ENCODE measurements around the gene DEPP1. TPM values are rescaled to one million over a fixed set of nuclear protein-coding genes. Genes with fewer than 3 reads are reported as not detected.

DEPP1 gene
- total and polyA plus RNA-seq, 2 of the 13 experiments (the other 11 are each of a cell fraction or from before 2014, with no cell fraction given) = 14.8 to 270 TPM

DNA sequence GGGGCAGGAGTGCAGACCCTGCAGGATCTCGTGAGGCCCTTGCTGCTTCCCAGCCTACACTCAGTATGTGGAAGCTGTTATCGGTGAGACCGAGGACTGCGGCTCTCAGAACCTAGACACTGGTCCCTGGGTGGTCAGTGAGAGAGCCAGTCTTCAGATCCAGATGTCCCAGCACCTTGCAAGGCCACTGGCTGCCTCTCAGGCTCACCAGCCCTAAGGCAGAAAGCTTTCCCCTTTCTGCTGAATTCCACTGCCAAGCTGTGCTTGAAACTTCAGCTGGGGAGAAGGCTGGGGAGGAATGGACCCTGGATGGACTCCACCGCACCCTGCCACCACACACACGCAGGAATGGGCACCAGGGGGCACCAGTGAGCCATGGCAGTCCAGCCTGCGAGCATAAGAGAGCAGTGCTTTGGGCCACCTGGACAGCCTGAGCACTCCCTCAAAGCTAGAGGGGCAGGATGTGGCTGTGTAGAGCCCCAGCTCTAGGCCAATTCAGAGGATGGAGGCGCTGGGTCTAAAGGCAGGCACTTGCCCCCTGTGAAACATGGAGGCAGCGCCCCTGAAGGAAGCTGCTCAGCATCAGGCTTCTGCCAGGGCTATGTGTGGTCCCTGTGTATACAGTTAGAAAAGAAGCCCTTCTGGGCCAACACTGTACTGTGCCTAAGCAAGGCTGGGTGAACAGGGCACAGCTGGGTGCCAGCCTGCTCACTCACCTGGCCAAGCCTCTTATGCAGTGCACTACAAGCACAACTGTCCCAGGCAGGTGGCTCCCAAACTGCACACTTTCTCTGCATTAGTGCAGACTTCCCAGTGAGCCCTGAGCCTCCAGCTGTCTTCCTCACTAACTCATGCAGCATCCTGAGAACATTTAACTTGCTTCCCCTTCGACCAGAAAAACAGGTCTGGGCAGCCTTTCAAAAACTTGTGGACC is 45.8 kb downstream of the DEPP1 start (continued):
- TF ChIP-seq ZNF839 (CRISPR knock-in tag; IDR thresholded peaks at IDR 0.05; ENCODE audit: borderline replicate concordance) (no peak; the same call in 1 of the 2 replicates), TBX3 (IDR thresholded peaks at IDR 0.05; ENCODE audit: borderline replicate concordance) (no peak), THAP11 (CRISPR knock-in tag; IDR thresholded peaks at IDR 0.05) (peak; percentile 35; the same call in 1 of the 2 replicates), NCOA5 (CRISPR knock-in tag; IDR thresholded peaks at IDR 0.05) (no peak), TOPORS (CRISPR knock-in tag; IDR thresholded peaks at IDR 0.05) (no peak), ZBTB20 (CRISPR knock-in tag; IDR thresholded peaks at IDR 0.05; ENCODE audit: borderline replicate concordance, low read depth) (no peak), SNRNP70 (IDR thresholded peaks at IDR 0.05; ENCODE audit: low read depth, low read length) (no peak), ZNF34 (CRISPR knock-in tag; IDR thresholded peaks at IDR 0.05; ENCODE audit: borderline replicate concordance) (0 out of 2 replicates have a peak, but pooled peaks have one; percentile 24), ERF (CRISPR knock-in tag; IDR thresholded peaks at IDR 0.05) (peak; percentile 61; the same call in 1 of the 2 replicates), ARNT2 (CRISPR knock-in tag; IDR thresholded peaks at IDR 0.05; ENCODE audit: low read depth) (no peak), ZNF354B (CRISPR knock-in tag; IDR thresholded peaks at IDR 0.05) (peak; percentile 88; the same call in 1 of the 2 replicates), HOXD1 (CRISPR knock-in tag; IDR thresholded peaks at IDR 0.05) (no peak), XRCC5 (optimal IDR thresholded peaks at IDR 0.05; ENCODE audit: low read length) (peak; percentile 75), SAP130 (CRISPR knock-in tag; IDR thresholded peaks at IDR 0.05; ENCODE audit: low read depth) (peak; percentile 44; the same call in 1 of the 2 replicates), MEF2D (CRISPR knock-in tag; IDR thresholded peaks at IDR 0.05) (peak; percentile 72; the same call in 1 of the 2 replicates), EEA1 (CRISPR knock-in tag; IDR thresholded peaks at IDR 0.05; ENCODE audit: borderline replicate concordance) (no peak), HOXA7 (CRISPR knock-in tag; IDR thresholded peaks at IDR 0.05) (no peak), ZNF567 (CRISPR knock-in tag; IDR thresholded peaks at IDR 0.05; ENCODE audit: borderline replicate concordance) (peak; percentile 93; the same call in 1 of the 2 replicates), ZNF207 (IDR thresholded peaks at IDR 0.05; ENCODE audit: borderline replicate concordance) (no peak)
- TF ChIP-seq, protein P1, sequence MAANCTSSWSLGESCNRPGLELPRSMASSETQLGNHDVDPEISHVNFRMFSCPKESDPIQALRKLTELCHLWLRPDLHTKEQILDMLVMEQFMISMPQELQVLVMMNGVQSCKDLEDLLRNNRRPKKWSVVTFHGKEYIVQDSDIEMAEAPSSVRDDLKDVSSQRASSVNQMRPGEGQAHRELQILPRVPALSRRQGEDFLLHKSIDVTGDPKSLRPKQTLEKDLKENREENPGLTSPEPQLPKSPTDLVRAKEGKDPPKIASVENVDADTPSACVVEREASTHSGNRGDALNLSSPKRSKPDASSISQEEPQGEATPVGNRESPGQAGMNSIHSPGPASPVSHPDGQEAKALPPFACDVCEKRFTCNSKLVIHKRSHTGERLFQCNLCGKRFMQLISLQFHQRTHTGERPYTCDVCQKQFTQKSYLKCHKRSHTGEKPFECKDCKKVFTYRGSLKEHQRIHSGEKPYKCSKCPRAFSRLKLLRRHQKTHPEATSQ (CRISPR knock-in tag; IDR thresholded peaks at IDR 0.05; ENCODE audit: borderline replicate concordance) = peak; percentile 44; the same call in 1 of the 2 replicates
- TF ChIP-seq, protein P2, sequence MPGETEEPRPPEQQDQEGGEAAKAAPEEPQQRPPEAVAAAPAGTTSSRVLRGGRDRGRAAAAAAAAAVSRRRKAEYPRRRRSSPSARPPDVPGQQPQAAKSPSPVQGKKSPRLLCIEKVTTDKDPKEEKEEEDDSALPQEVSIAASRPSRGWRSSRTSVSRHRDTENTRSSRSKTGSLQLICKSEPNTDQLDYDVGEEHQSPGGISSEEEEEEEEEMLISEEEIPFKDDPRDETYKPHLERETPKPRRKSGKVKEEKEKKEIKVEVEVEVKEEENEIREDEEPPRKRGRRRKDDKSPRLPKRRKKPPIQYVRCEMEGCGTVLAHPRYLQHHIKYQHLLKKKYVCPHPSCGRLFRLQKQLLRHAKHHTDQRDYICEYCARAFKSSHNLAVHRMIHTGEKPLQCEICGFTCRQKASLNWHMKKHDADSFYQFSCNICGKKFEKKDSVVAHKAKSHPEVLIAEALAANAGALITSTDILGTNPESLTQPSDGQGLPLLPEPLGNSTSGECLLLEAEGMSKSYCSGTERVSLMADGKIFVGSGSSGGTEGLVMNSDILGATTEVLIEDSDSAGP (CRISPR knock-in tag; IDR thresholded peaks at IDR 0.05; ENCODE audit: borderline replicate concordance) = peak; percentile 78; the same call in 1 of the 2 replicates
- TF ChIP-seq, protein P3, sequence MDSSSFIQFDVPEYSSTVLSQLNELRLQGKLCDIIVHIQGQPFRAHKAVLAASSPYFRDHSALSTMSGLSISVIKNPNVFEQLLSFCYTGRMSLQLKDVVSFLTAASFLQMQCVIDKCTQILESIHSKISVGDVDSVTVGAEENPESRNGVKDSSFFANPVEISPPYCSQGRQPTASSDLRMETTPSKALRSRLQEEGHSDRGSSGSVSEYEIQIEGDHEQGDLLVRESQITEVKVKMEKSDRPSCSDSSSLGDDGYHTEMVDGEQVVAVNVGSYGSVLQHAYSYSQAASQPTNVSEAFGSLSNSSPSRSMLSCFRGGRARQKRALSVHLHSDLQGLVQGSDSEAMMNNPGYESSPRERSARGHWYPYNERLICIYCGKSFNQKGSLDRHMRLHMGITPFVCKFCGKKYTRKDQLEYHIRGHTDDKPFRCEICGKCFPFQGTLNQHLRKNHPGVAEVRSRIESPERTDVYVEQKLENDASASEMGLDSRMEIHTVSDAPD (CRISPR knock-in tag; IDR thresholded peaks at IDR 0.05) = peak; percentile 45; the same call in 1 of the 2 replicates
- TF ChIP-seq, protein P4, sequence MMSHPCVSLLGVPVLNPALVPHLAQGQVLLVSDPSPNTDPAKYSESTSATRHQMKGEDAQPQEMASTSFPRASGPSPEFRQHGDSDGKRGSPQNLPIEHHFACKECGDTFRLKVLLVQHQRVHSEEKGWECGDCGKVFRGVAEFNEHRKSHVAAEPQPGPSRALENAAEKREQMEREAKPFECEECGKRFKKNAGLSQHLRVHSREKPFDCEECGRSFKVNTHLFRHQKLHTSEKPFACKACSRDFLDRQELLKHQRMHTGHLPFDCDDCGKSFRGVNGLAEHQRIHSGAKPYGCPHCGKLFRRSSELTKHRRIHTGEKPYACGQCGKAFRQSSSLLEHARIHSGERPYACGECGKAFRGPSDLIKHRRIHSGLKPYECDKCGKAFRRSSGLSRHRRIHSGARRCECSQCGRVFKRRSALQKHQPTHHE (CRISPR knock-in tag; IDR thresholded peaks at IDR 0.05; ENCODE audit: borderline replicate concordance) = 0 out of 2 replicates have a peak, but pooled peaks have one; percentile 44
